Stimulated activated CD4-positive, alpha-beta T cell treated with anti-CD3 and anti-CD28 coated beads, Interleukin-1b, Interleukin-23, amount 100 ng/mL, for 1 hour (primary cell): Measurements from ENCODE around the gene SPECC1L.
"Not testable (repeated sequence)": the region's sequence is repeated elsewhere in the genome, so short reads cannot be mapped to it uniquely, and the experiment has no call there.

Experiments used
- DNase-seq, 2 donors: peaks; one replicate each; pipeline ENCODE4 v3.0.0-alpha.2; 2020; ENCODE audit warnings: low read depth in 2 of 2

SPECC1L gene

GRCh38 chr22:24284747-24285203, 14.1 kb downstream of the SPECC1L start:
- no peak for DNase-seq

- DNase-seq: no peak
Measured at GRCh38 chr22:24285245-24285644, 14.6 kb downstream of the SPECC1L start.

- DNase-seq: not testable (repeated sequence)
Measured at GRCh38 chr22:24287212-24287611, 16.6 kb downstream of the SPECC1L start.

- DNase-seq: not testable (repeated sequence)
Measured at GRCh38 chr22:24287801-24288200, 17.2 kb downstream of the SPECC1L start.

GRCh38 chr22:24289114-24289513, 18.5 kb downstream of the SPECC1L start:
- DNase-seq: no peak

- DNase-seq: no peak
Measured at GRCh38 chr22:24289741-24290163, 19.1 kb downstream of the SPECC1L start.

- no peak for DNase-seq
Measured at GRCh38 chr22:24290459-24290858, 19.8 kb downstream of the SPECC1L start.

GRCh38 chr22:24291515-24292201, 21.0 kb downstream of the SPECC1L start:
- no peak for DNase-seq

- DNase-seq: not testable (repeated sequence)
Measured at GRCh38 chr22:24292202-24292830, 21.7 kb downstream of the SPECC1L start.

GRCh38 chr22:24294913-24295312, 24.3 kb downstream of the SPECC1L start:
- DNase-seq: not testable (repeated sequence)

GRCh38 chr22:24298497-24299155, 28.0 kb downstream of the SPECC1L start:
- not testable (repeated sequence) for DNase-seq

- not testable (repeated sequence) for DNase-seq
Measured at GRCh38 chr22:24300522-24300921, 29.9 kb downstream of the SPECC1L start.

GRCh38 chr22:24302591-24302990, 32.0 kb downstream of the SPECC1L start:
- no peak for DNase-seq

- no peak for DNase-seq
Measured at GRCh38 chr22:24303007-24303406, 32.4 kb downstream of the SPECC1L start.

GRCh38 chr22:24304062-24304675, 33.5 kb downstream of the SPECC1L start:
- no peak for DNase-seq

- DNase-seq: no peak
Measured at GRCh38 chr22:24305260-24305692, 34.6 kb downstream of the SPECC1L start.

GRCh38 chr22:24310969-24311368, 40.3 kb downstream of the SPECC1L start:
- DNase-seq: no peak

- no peak for DNase-seq
Measured at GRCh38 chr22:24315367-24315966, 44.8 kb downstream of the SPECC1L start.

GRCh38 chr22:24316264-24316663, 45.6 kb downstream of the SPECC1L start:
- not testable (repeated sequence) for DNase-seq

GRCh38 chr22:24317511-24317910, 46.9 kb downstream of the SPECC1L start:
- not testable (repeated sequence) for DNase-seq

GRCh38 chr22:24319451-24319850, 48.8 kb downstream of the SPECC1L start:
- no peak for DNase-seq

- no peak for DNase-seq
Measured at GRCh38 chr22:24321999-24322398, 51.4 kb downstream of the SPECC1L start.
